Measurements from ENCODE around the gene CBY1. TPM values are rescaled to one million over a fixed set of nuclear protein-coding genes. Genes with fewer than 3 reads are reported as not detected.

Gene CBY1
- total RNA-seq, 1 experiment from 2014 or later: 28.3 TPM

DNA sequence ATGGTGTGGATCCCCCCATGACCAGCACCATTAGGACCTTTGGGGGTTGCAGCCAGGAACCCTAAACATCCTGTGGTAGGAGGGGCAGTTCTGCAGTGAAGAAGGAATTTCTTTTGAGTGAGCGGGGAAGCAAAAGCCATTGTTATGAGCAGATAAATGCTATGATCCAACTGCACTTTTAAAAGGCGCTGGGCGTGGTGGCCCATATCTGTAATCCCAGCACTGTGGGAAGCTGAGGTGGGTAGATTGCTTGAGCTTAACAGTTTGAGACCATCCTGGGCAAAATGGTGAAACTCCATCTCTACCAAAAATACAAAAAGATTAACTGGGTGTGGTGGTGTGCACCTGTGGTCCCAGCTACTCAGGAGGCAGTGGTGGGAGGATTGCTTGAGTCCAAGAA lies 19.4 kb downstream of the CBY1 start:
- POLR2A ChIA-PET: no interaction called here
- no peak for TF ChIP-seq CTCF (IDR thresholded peaks at IDR 0.05; ENCODE audit: insufficient read depth in 1 of 2, low read depth in 1 of 2, low read length in 1 of 2, severe bottlenecking in 1 of 2, unreplicated experiment in 1 of 2)
- Mint-ChIP-seq H3K9me3 (ENCODE audit: unreplicated experiment) (peaks cover 8% of the 10 kb centered on the region), H3K4me1 (ENCODE audit: low read depth, unreplicated experiment) (no peaks in the 10 kb centered on the region), H3K27ac (ENCODE audit: unreplicated experiment) (no peak overlapping the region), H3K4me3 (ENCODE audit: unreplicated experiment) (no peak overlapping the region), H3K27me3 (ENCODE audit: insufficient read depth, unreplicated experiment) (no peaks in the 10 kb centered on the region), H3K36me3 (ENCODE audit: insufficient read depth, unreplicated experiment) (peaks cover 8% of the 10 kb centered on the region)
- Histone ChIP-seq H3K4me1 (no peaks in the 10 kb centered on the region), H3K9me3 (no peaks in the 10 kb centered on the region), H3K4me3 (ENCODE audit: low read depth, low read length) (no peak overlapping the region), H3K36me3 (ENCODE audit: control insufficient read depth, insufficient read depth, low read length) (no peaks in the 10 kb centered on the region; the same call in 1 of the 2 replicates), H3K27me3 (replicated peaks; ENCODE audit: control insufficient read depth, insufficient read depth, low read length) (no peaks in the 10 kb centered on the region)
- no TSS peak for BruUV-seq (replicated peaks)
- no peak for DNase-seq
- CTCF ChIA-PET: no interaction called here
- intact Hi-C loops (cut with micrococcal nuclease; ENCODE audit: unreplicated experiment): no loop called here

DNA sequence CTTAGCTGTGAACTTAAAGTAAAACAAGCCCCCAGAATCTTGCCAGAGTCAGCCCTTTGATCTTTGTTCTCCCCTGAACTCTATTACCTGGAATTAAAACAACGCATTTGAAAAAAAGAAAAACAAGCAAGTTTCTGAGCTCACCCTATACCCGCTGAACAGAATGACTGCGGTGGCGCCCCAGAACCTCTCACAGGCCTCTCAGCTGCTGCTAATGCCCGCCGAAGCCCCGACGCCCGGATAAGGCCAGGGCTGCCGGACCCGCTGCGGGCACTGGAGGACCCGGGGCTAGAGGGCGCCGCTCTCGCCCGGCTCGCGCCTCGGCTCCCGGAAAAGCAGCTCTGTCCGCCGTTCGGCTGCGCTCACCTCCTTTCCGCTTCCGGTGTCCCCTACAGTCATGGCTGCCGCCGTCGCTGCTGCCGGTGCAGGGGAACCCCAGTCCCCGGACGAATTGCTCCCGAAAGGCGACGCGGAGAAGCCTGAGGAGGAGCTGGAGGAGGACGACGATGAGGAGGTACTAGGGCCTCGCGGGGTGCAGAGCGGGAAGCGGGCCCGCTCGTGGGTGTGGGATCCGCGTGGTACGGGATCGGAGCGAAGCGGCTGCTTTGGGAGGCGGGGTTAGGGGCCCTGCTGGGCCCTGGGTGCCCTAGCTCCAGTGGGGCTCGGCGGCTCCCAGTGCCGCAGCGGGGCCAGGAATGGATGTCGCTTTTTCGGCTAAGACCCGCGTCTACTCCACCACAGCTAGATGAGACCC lies 25.3 kb downstream of the CBY1 start, which contains the start of gene TOMM22:
Gene TOMM22, plus strand, starts transcription at position 376 of the 754 bp plus-strand sequence. Its CDS starts 22 bp downstream, at position 398.
- CTCF ChIA-PET: interaction anchor here (0.8 to 1.8 kb wide), 8 partner anchors 13 to 629 kb away, joined by 3 to 12 read pairs (median 4); partner anchors contain the start of gene GTPBP1

More for the DNA sequence above, 25.3 kb downstream of the CBY1 start, which contains the start of gene TOMM22:
- peaks cover 3% of the 10 kb centered on the region; the same call in 1 of the 2 replicates for H3K9me3 ChIP-seq
- Mint-ChIP-seq H3K4me1 (ENCODE audit: low read depth, unreplicated experiment) (no peaks in the 10 kb centered on the region), H3K36me3 (ENCODE audit: insufficient read depth, unreplicated experiment) (peaks cover 50% of the 10 kb centered on the region), H3K27me3 (ENCODE audit: insufficient read depth, unreplicated experiment) (no peaks in the 10 kb centered on the region), H3K27ac (ENCODE audit: unreplicated experiment) (peak within 1 kb of the TSS; percentile 97), H3K4me3 (ENCODE audit: unreplicated experiment) (peak within 1 kb of the TSS; percentile 95), H3K9me3 (ENCODE audit: unreplicated experiment) (no peaks in the 10 kb centered on the region)
- peak in 1 of 2 experiments; percentile 77 for TF ChIP-seq CTCF (IDR thresholded peaks at IDR 0.05; ENCODE audit: insufficient read depth in 1 of 2, low read depth in 1 of 2, low read length in 1 of 2, severe bottlenecking in 1 of 2, unreplicated experiment in 1 of 2)
- intact Hi-C loops (cut with micrococcal nuclease; ENCODE audit: unreplicated experiment): loop anchor here (1.0 kb wide), 1 partner anchor 13 kb away; no protein-coding TSS in a partner anchor
- H3K36me3 ChIP-seq (ENCODE audit: control insufficient read depth, insufficient read depth, low read length): peaks cover 11% of the 10 kb centered on the region
- H3K4me1 ChIP-seq: no peaks in the 10 kb centered on the region
- H3K27me3 ChIP-seq (replicated peaks; ENCODE audit: control insufficient read depth, insufficient read depth, low read length): no peaks in the 10 kb centered on the region
- no TSS peak for BruUV-seq (replicated peaks)
- peak within 1 kb of the TSS; percentile 56 for H3K4me3 ChIP-seq (ENCODE audit: low read depth, low read length)
- POLR2A ChIA-PET: interaction anchor here (0.5 to 1.7 kb wide), 9 partner anchors 13 to 214 kb away, joined by 3 to 24 read pairs (median 9); partner anchors contain the start of genes GTPBP1 and KDELR3
- DNase-seq: peak; percentile 87 to 92
